ENCODE results near the gene REL.
"Not testable (repeated sequence)": the region's sequence is repeated elsewhere in the genome, so short reads cannot be mapped to it uniquely, and the experiment has no call there.

The REL gene

DNA sequence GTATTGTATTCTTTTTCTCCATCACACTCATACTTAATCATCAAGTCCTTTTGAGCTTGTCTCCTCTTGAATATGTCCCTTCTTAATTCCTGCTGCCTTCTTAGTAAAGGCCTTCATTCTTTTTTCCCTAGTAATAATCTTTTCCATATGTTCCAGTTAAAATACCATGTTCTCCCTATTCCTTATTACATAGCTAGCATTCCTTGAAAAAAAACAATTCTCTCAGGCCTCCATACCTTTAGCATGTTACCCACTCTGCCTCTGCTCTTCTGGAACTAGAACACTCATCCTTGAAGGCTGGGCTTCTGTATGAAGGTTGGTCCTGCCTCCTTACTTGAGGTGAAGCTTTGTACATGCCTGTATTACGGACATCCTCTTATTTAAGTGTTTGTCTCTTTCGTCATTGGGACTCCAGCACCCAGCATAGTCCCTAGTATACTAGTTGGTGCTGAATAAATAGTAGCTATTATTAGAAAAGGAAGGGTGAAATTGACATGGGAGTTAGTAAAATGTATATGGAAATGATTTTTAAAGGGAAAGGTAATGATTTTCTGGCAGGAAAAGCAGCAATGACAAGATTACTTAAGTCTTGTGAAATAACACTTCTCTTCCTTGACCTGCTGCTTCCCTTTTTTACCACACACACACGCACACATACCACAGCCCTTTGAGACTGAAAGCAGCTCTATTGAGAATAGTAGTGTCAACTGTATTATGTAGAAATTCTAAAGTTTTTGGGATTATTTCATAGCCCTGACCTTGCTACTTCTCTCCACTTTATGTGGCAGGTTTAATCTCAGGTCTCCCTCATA lies 45.6 kb downstream of the REL start:
- H3K36me3 ChIP-seq (ENCODE audit: control insufficient read depth, insufficient read depth, low read length), result peaks cover 3% of the 10 kb centered on the region
- no CpG with 5 or more reads among the region's 3 CpGs for WGBS (ENCODE audit: extremely low coverage, insufficient coverage, low lambda C conversion rate)

DNA sequence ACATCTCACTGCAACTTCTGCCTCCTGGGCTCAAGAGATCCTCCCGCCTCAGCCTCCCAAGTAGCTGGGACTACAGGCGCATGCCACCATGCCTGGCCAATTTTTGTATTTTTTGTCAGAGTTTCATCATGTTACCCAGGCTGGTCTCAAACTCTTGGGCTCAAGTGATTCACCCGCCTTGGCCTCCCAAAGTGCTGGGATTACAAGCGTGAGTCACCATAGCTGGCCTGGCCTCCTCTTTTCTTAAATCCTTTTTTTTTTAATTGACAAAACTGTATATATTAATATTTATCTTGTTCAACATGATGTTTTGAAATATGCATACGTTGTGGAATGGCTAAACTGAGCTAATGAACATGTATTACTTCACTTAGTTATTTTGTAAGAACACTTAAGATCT lies 50.7 kb downstream of the REL start:
- H3K4me2 ChIP-seq (ENCODE audit: low read length); H2AK5ac ChIP-seq (ENCODE audit: low read length): not testable (repeated sequence)

More for the DNA sequence above, 45.6 kb downstream of the REL start:
- Histone ChIP-seq H4K5ac (ENCODE audit: low read length) (no peak overlapping the region), H4K8ac (ENCODE audit: low read depth, low read length) (no peak overlapping the region), H3K18ac (ENCODE audit: low read length) (no peak overlapping the region), H2AK5ac (ENCODE audit: low read length) (no peak overlapping the region), H3K27ac (ENCODE audit: low read depth, low read length) (no peak overlapping the region), H3K9ac (ENCODE audit: low read length) (no peak overlapping the region), H3K4ac (ENCODE audit: low read depth, low read length) (no peak overlapping the region), H2BK5ac (ENCODE audit: low read length) (no peak overlapping the region), H3K56ac (ENCODE audit: low read length) (no peak overlapping the region), H3K27me3 (ENCODE audit: insufficient read depth, low read length, poor library complexity) (no peaks in the 10 kb centered on the region), H2BK15ac (replicated peaks; ENCODE audit: low read depth) (no peak overlapping the region), H2BK120ac (ENCODE audit: low read depth, low read length) (no peak overlapping the region), H3K4me3 (ENCODE audit: low read length) (no peak overlapping the region), H3K4me1 (ENCODE audit: control insufficient read depth, low read depth, low read length) (no peaks in the 10 kb centered on the region), H3K23ac (ENCODE audit: low read length) (no peak overlapping the region), H3K4me2 (ENCODE audit: low read length) (no peak overlapping the region), H3K79me2 (ENCODE audit: control insufficient read depth, insufficient read depth, low read length) (no peaks in the 10 kb centered on the region), H3K79me1 (ENCODE audit: low read length) (no peaks in the 10 kb centered on the region)
- DNase-seq, result no peak

DNA sequence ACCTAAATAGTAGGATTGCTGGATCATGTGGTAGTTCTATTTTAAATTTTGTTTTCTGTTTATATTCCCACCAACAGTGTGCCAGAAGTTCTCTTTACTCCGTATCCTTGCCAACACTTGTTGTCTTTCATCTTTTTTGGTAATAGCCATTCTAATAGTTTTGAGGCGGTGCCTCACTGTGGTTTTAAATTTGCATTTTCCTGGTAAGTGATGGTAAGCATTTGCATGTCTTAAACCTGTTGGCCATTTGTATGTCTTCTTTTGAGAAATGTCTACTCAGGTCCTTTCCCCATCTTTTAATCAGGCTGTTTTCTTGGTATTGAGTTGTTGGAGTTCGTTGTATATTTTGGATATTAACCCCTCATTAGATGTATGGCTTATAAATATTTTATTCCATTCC lies 51.6 kb downstream of the REL start:
- Histone ChIP-seq H3K9ac (ENCODE audit: low read length) (no peak overlapping the region), H3K18ac (ENCODE audit: low read length) (no peak overlapping the region), H3K27ac (ENCODE audit: low read depth, low read length) (no peak overlapping the region), H2BK5ac (ENCODE audit: low read length) (no peak overlapping the region), H3K36me3 (ENCODE audit: control insufficient read depth, insufficient read depth, low read length) (no peaks in the 10 kb centered on the region), H3K27me3 (ENCODE audit: insufficient read depth, low read length, poor library complexity) (no peaks in the 10 kb centered on the region), H3K4me3 (ENCODE audit: low read length) (no peak overlapping the region), H3K79me1 (ENCODE audit: low read length) (no peaks in the 10 kb centered on the region), H3K4me2 (ENCODE audit: low read length) (no peak overlapping the region), H4K8ac (ENCODE audit: low read depth, low read length) (no peak overlapping the region), H4K5ac (ENCODE audit: low read length) (no peak overlapping the region), H2BK15ac (replicated peaks; ENCODE audit: low read depth) (no peak overlapping the region), H3K23ac (ENCODE audit: low read length) (no peak overlapping the region), H3K79me2 (ENCODE audit: control insufficient read depth, insufficient read depth, low read length) (no peaks in the 10 kb centered on the region), H2BK120ac (ENCODE audit: low read depth, low read length) (no peak overlapping the region), H3K56ac (ENCODE audit: low read length) (no peak overlapping the region), H2AK5ac (ENCODE audit: low read length) (no peak overlapping the region), H3K4me1 (ENCODE audit: control insufficient read depth, low read depth, low read length) (no peaks in the 10 kb centered on the region), H3K4ac (ENCODE audit: low read depth, low read length) (no peak overlapping the region)
- WGBS (ENCODE audit: extremely low coverage, insufficient coverage, low lambda C conversion rate), result no CpG with 5 or more reads among the region's 3 CpGs
- no peak for DNase-seq

More for the DNA sequence above, 50.7 kb downstream of the REL start:
- not testable (repeated sequence) for H3K23ac ChIP-seq (ENCODE audit: low read length); H3K79me2 ChIP-seq (ENCODE audit: control insufficient read depth, insufficient read depth, low read length); H3K4me1 ChIP-seq (ENCODE audit: control insufficient read depth, low read depth, low read length); H3K79me1 ChIP-seq (ENCODE audit: low read length); H3K36me3 ChIP-seq (ENCODE audit: control insufficient read depth, insufficient read depth, low read length); H4K8ac ChIP-seq (ENCODE audit: low read depth, low read length); H3K27me3 ChIP-seq (ENCODE audit: insufficient read depth, low read length, poor library complexity); H2BK120ac ChIP-seq (ENCODE audit: low read depth, low read length); H3K27ac ChIP-seq (ENCODE audit: low read depth, low read length); H3K56ac ChIP-seq (ENCODE audit: low read length); H3K4me3 ChIP-seq (ENCODE audit: low read length); DNase-seq; H2BK15ac ChIP-seq (replicated peaks; ENCODE audit: low read depth); H3K9ac ChIP-seq (ENCODE audit: low read length); H3K18ac ChIP-seq (ENCODE audit: low read length); H4K5ac ChIP-seq (ENCODE audit: low read length); H3K4ac ChIP-seq (ENCODE audit: low read depth, low read length); H2BK5ac ChIP-seq (ENCODE audit: low read length)
- no CpG with 5 or more reads among the region's 5 CpGs for WGBS (ENCODE audit: extremely low coverage, insufficient coverage, low lambda C conversion rate)

DNA sequence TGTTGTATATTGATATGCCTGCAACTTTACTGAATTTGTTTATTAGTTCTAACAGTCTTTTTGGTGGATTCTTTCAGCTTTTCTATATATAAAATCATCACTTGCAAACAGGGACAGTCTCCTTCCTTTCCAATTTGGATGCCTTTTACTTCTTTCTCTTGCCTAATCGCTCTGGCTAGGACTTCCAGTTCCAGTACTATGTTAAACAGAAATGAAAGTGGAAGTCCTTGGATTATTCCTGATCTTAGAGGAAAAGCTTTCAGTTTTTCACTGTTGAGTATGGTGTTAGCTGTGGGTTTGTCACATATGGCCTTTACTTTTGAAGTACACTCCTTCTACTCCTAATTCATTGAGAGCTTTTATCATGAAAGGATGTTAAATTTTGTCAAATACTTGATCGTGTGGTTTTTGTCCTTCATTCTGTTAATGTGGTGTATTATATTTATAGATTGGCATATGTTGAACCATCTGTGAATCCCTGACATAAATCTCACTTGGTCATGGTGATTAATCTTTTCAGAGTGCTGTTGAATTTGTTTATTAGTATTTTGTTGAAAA lies 52.9 kb downstream of the REL start:
- no peaks in the 10 kb centered on the region for H3K4me1 ChIP-seq (ENCODE audit: control insufficient read depth, low read depth, low read length)

DNA sequence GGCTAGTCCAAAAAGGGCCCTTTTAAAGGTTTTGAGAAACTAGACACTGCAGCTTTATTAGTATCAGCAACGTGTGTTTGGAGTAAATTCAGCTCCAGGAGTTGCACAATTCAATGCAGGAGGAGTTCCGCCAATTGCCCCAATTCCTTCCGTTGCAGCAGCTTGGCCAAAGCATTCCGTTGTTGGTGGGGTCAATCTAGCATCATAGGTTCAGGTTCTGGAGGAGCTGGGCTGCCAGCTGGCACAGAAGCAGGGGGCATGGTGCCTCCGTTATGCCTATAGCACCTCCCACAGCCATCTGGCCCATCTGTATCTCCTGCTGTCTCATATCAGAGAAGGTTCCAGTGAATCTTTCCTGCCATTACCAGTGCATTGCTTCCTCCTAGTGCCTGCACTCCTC lies 55.4 kb downstream of the REL start:
- no peak overlapping the region for H2AK5ac ChIP-seq (ENCODE audit: low read length)
- H3K18ac ChIP-seq (ENCODE audit: low read length), result no peak overlapping the region
- no peak overlapping the region for H3K4me3 ChIP-seq (ENCODE audit: low read length)
- no CpG with 5 or more reads among the region's 5 CpGs for WGBS (ENCODE audit: extremely low coverage, insufficient coverage, low lambda C conversion rate)
- H4K5ac ChIP-seq (ENCODE audit: low read length), result no peak overlapping the region
- H3K36me3 ChIP-seq (ENCODE audit: control insufficient read depth, insufficient read depth, low read length), result no peaks in the 10 kb centered on the region
- no peaks in the 10 kb centered on the region for H3K79me2 ChIP-seq (ENCODE audit: control insufficient read depth, insufficient read depth, low read length)
- H3K23ac ChIP-seq (ENCODE audit: low read length), result no peak overlapping the region
- H2BK5ac ChIP-seq (ENCODE audit: low read length), result no peak overlapping the region
- no peak overlapping the region for H3K9ac ChIP-seq (ENCODE audit: low read length)
- no peak for DNase-seq
- no peak overlapping the region for H3K4ac ChIP-seq (ENCODE audit: low read depth, low read length)
- H3K4me2 ChIP-seq (ENCODE audit: low read length), result no peak overlapping the region
- no peak overlapping the region for H2BK120ac ChIP-seq (ENCODE audit: low read depth, low read length)
- H3K27me3 ChIP-seq (ENCODE audit: insufficient read depth, low read length, poor library complexity), result no peaks in the 10 kb centered on the region
- no peak overlapping the region for H3K56ac ChIP-seq (ENCODE audit: low read length)
- H3K4me1 ChIP-seq (ENCODE audit: control insufficient read depth, low read depth, low read length), result no peaks in the 10 kb centered on the region
- no peaks in the 10 kb centered on the region for H3K79me1 ChIP-seq (ENCODE audit: low read length)
- no peak overlapping the region for H3K27ac ChIP-seq (ENCODE audit: low read depth, low read length)
- no peak overlapping the region for H4K8ac ChIP-seq (ENCODE audit: low read depth, low read length)
- H2BK15ac ChIP-seq (replicated peaks; ENCODE audit: low read depth), result no peak overlapping the region

More for the DNA sequence above, 52.9 kb downstream of the REL start:
- H3K18ac ChIP-seq (ENCODE audit: low read length), result no peak overlapping the region
- no peak overlapping the region for H3K4me3 ChIP-seq (ENCODE audit: low read length)
- no peak overlapping the region for H2BK15ac ChIP-seq (replicated peaks; ENCODE audit: low read depth)
- DNase-seq, result no peak
- H3K4me2 ChIP-seq (ENCODE audit: low read length), result no peak overlapping the region
- H2BK120ac ChIP-seq (ENCODE audit: low read depth, low read length), result no peak overlapping the region
- H2AK5ac ChIP-seq (ENCODE audit: low read length), result no peak overlapping the region
- H3K56ac ChIP-seq (ENCODE audit: low read length), result no peak overlapping the region
- H4K8ac ChIP-seq (ENCODE audit: low read depth, low read length), result no peak overlapping the region
- H3K4ac ChIP-seq (ENCODE audit: low read depth, low read length), result no peak overlapping the region
- H3K27ac ChIP-seq (ENCODE audit: low read depth, low read length), result no peak overlapping the region
- no CpG with 5 or more reads among the region's 2 CpGs for WGBS (ENCODE audit: extremely low coverage, insufficient coverage, low lambda C conversion rate)
- no peaks in the 10 kb centered on the region for H3K36me3 ChIP-seq (ENCODE audit: control insufficient read depth, insufficient read depth, low read length)
- H3K27me3 ChIP-seq (ENCODE audit: insufficient read depth, low read length, poor library complexity), result no peaks in the 10 kb centered on the region
- no peak overlapping the region for H2BK5ac ChIP-seq (ENCODE audit: low read length)
- H3K9ac ChIP-seq (ENCODE audit: low read length), result no peak overlapping the region
- H4K5ac ChIP-seq (ENCODE audit: low read length), result no peak overlapping the region
- no peaks in the 10 kb centered on the region for H3K79me1 ChIP-seq (ENCODE audit: low read length)
- no peak overlapping the region for H3K23ac ChIP-seq (ENCODE audit: low read length)
- H3K79me2 ChIP-seq (ENCODE audit: control insufficient read depth, insufficient read depth, low read length), result no peaks in the 10 kb centered on the region

Measured in mesendoderm (in vitro differentiated cells).